Measurements from ENCODE around the gene NTM. TPM values are rescaled to one million over a fixed set of nuclear protein-coding genes. Genes with fewer than 3 reads are reported as not detected.

Gene NTM
- total RNA-seq, 1 experiment from 2014 or later = 3.1 TPM

DNA sequence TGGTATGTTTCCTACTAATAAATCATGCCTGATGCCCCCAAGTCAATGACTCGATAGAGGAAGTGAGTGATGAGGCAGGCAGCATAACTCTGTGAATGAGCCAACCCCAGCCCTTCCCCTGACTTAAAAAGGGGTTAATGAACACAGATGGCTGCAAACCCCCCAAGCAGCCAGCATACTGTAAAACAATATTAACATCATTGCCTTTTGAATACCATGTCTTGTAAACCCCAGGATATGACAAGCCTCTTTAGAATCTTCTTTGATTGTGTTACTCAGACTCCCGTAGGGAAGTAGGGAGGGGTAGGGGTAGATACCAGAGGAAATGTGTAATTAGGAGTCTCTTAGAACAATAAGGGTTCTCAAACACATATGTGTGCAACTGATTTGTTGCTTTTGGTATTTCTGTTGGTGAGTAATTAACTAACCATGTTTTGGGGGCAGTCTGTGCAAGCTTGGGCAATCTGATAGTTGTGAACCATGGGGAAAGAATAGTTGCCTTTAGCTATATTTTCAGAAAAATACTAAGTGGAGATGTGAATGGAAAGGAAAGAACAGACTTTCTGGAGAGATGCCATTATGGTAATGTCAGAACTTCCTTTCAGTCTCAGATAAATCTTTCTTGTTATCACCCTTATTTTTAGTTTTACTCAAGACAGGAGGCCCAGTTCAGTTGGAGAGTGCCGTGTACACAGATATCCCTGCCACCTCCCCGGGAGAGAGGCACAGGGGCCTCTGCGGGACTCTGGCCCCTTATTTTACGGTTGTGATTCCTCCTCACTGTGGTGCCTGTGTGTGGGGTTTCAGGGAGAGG is 701.8 kb downstream of the NTM start:
- DNase-seq (ENCODE audit: low spot score) = peak; percentile 39

DNA sequence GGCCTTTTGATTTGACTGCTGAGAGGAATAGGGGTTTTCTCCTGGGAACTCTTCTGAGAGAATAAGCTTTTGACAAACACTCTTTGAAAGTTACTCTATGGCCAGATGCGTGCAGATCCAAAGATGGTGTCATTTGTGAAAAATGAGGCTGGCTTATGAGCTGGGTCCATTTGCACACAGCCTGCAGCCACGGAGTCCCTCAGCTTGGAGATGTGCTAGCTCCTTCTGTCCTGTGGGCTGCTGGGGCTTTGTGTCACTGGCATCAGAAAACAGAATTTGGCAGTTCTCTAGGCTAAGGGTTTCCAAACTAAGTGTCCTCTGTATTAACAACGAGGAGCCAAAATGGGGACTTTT is 702.4 kb downstream of the NTM start:
- DNase-seq (ENCODE audit: low spot score) = no peak

GRCh38 chr11:132073787-132074186 is 703.4 kb downstream of the NTM start:
- no peak for DNase-seq (ENCODE audit: low spot score)

DNA sequence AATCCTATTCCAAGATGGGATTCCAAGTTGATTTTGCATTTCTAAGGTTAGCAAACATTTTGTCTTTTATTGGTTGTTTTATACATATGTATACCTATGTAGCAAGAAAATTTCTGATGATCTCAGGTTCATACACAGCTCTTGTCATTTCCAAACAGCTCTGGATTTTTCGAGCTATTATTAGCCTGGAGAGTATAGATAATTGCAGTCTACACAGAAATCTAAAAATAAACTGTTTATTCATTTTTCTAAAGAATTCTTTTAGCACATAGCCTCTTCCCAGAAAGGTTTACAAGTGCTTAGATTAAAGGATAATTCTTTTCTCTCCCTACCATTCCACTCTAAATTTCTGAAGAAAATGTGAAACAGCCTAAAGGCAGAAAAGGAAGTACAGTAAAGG is 705.0 kb downstream of the NTM start:
- DNase-seq (ENCODE audit: low spot score) = no peak

- no peak for DNase-seq (ENCODE audit: low spot score)
Measured at GRCh38 chr11:132077416-132077815, 707.0 kb downstream of the NTM start.

GRCh38 chr11:132078264-132079076 is 708.1 kb downstream of the NTM start:
- no peak for DNase-seq (ENCODE audit: low spot score)

GRCh38 chr11:132080127-132080526 is 709.7 kb downstream of the NTM start:
- no peak for DNase-seq (ENCODE audit: low spot score)

DNA sequence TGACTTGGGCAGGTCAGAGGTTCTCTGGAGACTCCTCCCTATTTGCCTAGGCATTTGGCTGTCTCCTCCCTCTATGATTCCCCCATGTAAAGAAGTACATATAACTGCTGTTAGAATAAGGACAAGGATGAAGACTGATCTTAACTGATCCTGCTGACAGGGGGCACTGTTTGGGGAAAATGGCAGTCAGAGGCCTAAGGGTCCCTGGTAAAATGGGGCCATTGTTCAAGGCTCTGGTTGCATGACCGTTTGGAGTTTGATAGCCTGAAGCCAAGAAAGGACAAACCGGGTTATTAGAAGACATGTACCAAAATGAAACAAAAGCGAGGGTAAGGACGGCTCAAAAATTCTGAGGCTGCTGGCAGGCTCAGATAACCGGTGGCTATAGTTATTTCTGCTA is 712.2 kb downstream of the NTM start:
- DNase-seq (ENCODE audit: low spot score) = no peak

DNA sequence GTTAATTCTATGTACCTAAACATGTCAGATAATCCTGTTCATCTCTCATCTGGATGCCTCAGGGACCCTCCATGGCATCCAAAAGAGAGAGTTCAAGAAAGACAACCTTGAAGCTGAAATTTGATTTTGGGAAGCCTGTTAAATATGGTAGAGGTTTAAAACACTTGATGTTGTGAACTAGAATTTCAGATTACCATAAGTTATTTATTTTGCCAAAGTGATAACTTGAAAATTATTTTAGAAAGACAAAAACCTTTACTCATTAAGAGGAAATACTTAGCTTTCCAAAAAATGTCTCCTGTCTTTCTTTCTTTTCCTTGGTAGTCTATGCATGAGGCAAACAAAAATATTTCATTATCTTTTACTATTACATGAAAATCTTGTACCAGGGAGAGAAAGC is 714.0 kb downstream of the NTM start:
- no peak for DNase-seq (ENCODE audit: low spot score)

DNA sequence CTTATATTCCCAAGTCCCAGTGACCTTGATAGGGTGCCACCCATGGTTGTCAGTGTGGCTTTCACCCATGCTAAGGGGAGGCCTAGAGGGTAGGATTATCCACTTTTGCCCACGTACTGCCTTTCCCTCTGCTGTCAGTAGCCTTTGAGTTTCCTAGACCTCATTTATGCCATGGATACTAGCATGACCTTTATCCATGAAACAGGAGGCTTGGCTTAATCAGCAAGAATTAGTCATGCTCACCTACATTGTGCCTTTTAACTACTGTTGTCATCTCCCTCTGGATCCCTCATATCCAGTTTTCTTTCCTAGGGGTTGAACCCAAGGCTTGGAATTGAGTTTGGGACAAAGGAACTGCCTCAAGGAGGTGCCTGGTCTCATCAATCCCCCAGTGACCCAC is 716.7 kb downstream of the NTM start:
- no peak for DNase-seq (ENCODE audit: low spot score)

- DNase-seq (ENCODE audit: low spot score) = no peak
Measured at GRCh38 chr11:132088551-132088950, 718.1 kb downstream of the NTM start.

GRCh38 chr11:132093536-132094259 is 723.3 kb downstream of the NTM start:
- DNase-seq (ENCODE audit: low spot score) = no peak

DNA sequence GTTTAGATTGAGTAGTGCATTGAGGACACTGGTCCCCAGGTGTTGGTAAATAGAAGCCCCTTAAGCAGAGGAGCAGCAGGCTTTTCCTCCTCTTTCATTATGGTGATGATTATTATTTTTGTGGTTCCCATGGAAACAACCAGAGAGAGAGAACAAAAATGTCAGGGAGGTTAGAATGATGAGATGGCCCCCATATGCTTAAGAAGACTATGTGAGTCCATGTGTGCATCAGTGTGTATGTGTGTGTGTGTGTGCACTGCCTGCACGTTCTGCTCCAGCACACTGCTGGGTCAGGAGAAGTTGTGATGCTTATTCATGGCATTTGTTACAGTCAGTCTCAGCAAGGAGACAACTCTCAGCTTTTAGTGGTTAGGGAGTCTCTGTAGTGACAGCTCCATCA is 724.2 kb downstream of the NTM start:
- no peak for DNase-seq (ENCODE audit: low spot score)

- DNase-seq (ENCODE audit: low spot score) = no peak
Measured at GRCh38 chr11:132095230-132096131, 725.1 kb downstream of the NTM start.

DNA sequence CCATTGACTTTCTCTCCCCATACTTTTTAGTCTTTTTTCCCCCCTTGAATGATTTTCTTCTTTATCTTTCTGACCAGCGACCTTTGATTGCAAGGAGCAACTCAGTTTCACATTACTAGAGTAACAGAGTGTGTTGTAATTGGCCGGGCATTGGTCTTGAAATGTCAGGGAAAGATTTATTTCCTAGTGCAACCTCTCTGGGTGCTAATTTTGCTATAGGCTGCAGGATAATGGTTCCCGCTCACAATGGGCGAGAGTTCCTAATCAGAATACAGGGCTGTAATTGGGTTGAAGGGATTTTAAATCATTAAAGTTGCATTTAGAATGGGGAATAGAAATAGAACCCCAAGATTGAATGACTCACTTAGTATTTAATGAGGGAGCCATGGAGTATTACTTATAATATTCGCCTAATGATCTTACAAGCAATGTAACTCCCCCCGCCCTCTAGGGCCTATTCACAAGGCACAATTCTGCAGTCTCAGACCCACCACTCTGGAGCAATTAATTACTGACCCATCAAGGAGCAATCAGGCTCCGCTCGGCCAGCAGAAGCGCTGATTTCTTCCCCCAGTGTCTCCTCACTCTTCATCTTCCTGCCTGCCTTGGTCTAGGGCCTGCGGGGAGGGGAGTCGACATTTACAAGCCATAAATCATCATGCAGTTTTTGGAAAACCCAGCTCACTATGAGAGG is 725.9 kb downstream of the NTM start:
- no peak for DNase-seq (ENCODE audit: low spot score)

- DNase-seq (ENCODE audit: low spot score) = no peak
Measured at GRCh38 chr11:132099692-132100091, 729.3 kb downstream of the NTM start.

GRCh38 chr11:132100583-132100982 is 730.2 kb downstream of the NTM start:
- DNase-seq (ENCODE audit: low spot score) = no peak

DNA sequence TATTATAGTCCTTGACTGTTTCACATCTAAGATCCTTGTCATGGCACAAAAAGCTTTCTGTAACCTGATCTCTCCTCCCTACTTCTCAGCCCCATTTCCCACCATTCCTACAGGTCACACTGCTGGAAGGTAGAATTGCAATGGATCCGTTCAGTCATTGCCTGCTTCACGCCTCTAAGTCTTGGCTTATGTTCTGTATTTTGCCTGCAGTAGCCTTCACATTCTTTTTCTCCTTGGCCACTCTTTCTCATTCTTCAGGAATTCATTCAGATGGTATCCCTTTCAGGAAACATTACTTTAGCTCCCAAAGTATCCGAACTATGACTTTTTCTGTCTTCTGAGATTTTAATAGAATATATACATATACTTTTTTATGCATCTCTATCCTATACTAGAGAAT is 731.5 kb downstream of the NTM start:
- DNase-seq (ENCODE audit: low spot score) = no peak

GRCh38 chr11:132103021-132103420 is 732.6 kb downstream of the NTM start:
- DNase-seq (ENCODE audit: low spot score) = no peak

- peak; percentile 41 for DNase-seq (ENCODE audit: low spot score)
Measured at GRCh38 chr11:132106096-132106982, 735.9 kb downstream of the NTM start.
